Measurements from ENCODE around the gene OPA3.
"Not testable (repeated sequence)": the region's sequence is repeated elsewhere in the genome, so short reads cannot be mapped to it uniquely, and the experiment has no call there.

The OPA3 gene

GRCh38 chr19:45584332-45585157 is at the start of gene OPA3:
OPA3 (minus strand) TSS chr19:45584802; CDS start chr19:45584764, 38 bp downstream.
- peak; percentile 99 for DNase-seq
- Mint-ChIP-seq H3K27ac (peak within 1 kb of the TSS; percentile 94), H3K4me3 (peak within 1 kb of the TSS; percentile 97), H3K27me3 (peaks cover 8% of the 10 kb centered on the region), H3K36me3 (ENCODE audit: low read depth) (peaks cover 4% of the 10 kb centered on the region), H3K4me1 (peaks cover 26% of the 10 kb centered on the region), H3K9me3 (no peaks in the 10 kb centered on the region)
- peak; percentile 94 for ATAC-seq

GRCh38 chr19:45632468-45633196 is 48.0 kb upstream of the OPA3 start:
- Mint-ChIP-seq H3K27ac (peak overlapping the region; percentile 67), H3K9me3 (no peaks in the 10 kb centered on the region), H3K27me3 (no peaks in the 10 kb centered on the region), H3K36me3 (ENCODE audit: low read depth) (peaks cover 27% of the 10 kb centered on the region), H3K4me1 (peaks cover 21% of the 10 kb centered on the region), H3K4me3 (no peak overlapping the region)
- ATAC-seq (peak; percentile 51), DNase-seq (peak; percentile 71)

DNA sequence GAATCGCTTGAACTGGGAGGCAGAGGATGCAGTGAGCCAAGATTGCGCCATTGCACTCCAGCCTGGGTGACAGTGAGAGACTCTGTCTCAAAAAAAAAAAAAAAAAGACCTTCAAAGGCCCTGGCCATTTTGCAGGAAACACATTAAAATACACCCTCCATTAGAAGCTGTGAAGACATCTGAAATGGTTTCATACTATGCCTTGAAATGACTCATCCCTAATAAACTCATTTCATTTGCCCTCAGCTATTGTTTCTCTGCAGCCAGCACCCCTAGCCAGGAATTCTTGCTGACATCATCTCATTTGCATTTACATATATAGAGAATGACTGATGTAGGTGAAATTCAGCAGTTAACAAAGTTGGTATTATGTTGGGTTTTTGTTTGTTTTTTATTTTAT is 45.9 kb upstream of the OPA3 start:
- peaks cover 20% of the 10 kb centered on the region for H3K4me1 Mint-ChIP-seq
- H3K9me3 Mint-ChIP-seq: no peaks in the 10 kb centered on the region
- H3K4me3 Mint-ChIP-seq: no peak overlapping the region
- DNase-seq (no peak), ATAC-seq (peak; percentile 94)
- no peaks in the 10 kb centered on the region for H3K27me3 Mint-ChIP-seq
- peak overlapping the region; percentile 70 for H3K27ac Mint-ChIP-seq
- peaks cover 32% of the 10 kb centered on the region for H3K36me3 Mint-ChIP-seq (ENCODE audit: low read depth)

- Mint-ChIP-seq H3K36me3 (ENCODE audit: low read depth) (peaks cover 35% of the 10 kb centered on the region), H3K9me3 (no peaks in the 10 kb centered on the region), H3K27ac (peak overlapping the region; percentile 65), H3K4me3 (no peak overlapping the region), H3K4me1 (peaks cover 28% of the 10 kb centered on the region), H3K27me3 (no peaks in the 10 kb centered on the region)
- ATAC-seq (no peak), DNase-seq (no peak)
Observed at GRCh38 chr19:45629704-45630103, 45.1 kb upstream of the OPA3 start.

DNA sequence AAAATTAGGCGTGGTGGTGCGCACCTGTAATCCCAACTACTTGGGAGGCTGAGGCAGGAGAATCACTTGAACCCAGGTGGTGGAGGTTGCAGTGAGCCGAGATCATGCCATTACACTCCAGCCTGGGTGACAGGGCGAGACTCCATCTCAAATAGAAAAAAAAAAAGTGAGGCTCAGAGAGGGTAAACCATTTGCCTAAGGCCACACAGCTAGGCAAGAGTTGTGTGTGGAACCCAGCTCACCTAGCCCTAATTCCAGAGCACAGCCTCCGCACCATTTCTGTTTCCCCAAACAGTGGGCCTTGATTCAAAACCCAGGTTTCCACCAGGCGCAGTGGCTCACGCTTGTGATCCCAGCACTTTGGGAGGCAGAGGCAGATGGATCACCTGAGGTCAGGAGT is 43.6 kb upstream of the OPA3 start:
- H3K27ac Mint-ChIP-seq, DNase-seq, H3K27me3 Mint-ChIP-seq, ATAC-seq, H3K4me3 Mint-ChIP-seq, H3K9me3 Mint-ChIP-seq: not testable (repeated sequence)
- Mint-ChIP-seq H3K36me3 (ENCODE audit: low read depth) (peaks cover 46% of the 10 kb centered on the region), H3K4me1 (peaks cover 37% of the 10 kb centered on the region)

DNA sequence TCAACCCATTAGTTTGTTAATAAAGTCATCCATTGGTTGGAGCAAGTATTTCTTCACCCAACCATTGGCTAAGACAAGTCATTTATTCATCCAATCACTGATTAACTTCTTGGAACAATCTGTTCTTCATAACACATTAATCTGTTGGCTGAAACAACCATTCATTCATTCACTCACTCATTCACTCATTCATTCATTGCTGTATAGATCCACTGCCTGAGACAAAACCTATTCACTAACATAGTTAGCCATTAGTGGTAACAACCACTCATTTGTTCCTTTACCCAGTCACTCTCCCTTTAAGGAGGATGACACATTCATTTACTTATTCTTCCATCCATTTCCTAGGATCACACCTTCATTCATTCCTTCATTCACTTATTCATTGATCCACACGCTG is 39.4 kb upstream of the OPA3 start:
- peak overlapping the region; percentile 31 for H3K27ac Mint-ChIP-seq

DNA sequence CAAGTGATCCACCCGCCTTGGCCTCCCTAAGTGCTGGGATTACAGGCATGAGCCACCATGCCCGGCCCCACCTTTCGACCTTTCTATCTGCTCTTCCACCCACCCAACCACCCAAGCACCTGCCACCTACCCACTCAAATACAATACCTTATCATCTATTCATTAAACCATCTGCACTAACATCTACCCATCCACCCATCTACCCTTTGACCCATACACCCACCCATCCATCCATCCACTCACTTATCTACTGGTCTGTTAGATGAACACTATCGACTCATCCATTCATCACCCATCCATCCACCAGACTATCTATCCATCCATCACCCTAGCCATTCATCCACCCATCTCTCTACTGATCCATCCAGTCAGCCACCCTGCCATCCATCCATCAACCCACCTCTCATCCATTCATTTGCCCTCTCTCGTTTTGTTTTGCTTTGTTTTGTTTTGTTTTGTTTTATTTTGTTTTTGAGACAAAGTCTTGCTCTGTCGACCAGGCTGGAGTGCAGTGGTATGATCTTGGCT is 37.4 kb upstream of the OPA3 start:
- DNase-seq (no peak), ATAC-seq (no peak)
- H3K27ac Mint-ChIP-seq: no peak overlapping the region
- H3K4me1 Mint-ChIP-seq: peaks cover 19% of the 10 kb centered on the region
- no peak overlapping the region for H3K4me3 Mint-ChIP-seq
- no peaks in the 10 kb centered on the region for H3K9me3 Mint-ChIP-seq
- H3K27me3 Mint-ChIP-seq: no peaks in the 10 kb centered on the region
- peaks cover 43% of the 10 kb centered on the region for H3K36me3 Mint-ChIP-seq (ENCODE audit: low read depth)

More for the DNA sequence above, 39.4 kb upstream of the OPA3 start:
- DNase-seq: no peak
- Mint-ChIP-seq H3K36me3 (ENCODE audit: low read depth) (peaks cover 44% of the 10 kb centered on the region), H3K4me1 (peaks cover 19% of the 10 kb centered on the region), H3K9me3 (no peaks in the 10 kb centered on the region), H3K4me3 (no peak overlapping the region), H3K27me3 (no peaks in the 10 kb centered on the region)
- ATAC-seq: no peak

GRCh38 chr19:45621389-45621788 is 36.8 kb upstream of the OPA3 start:
- H3K9me3 Mint-ChIP-seq: no peaks in the 10 kb centered on the region
- peaks cover 45% of the 10 kb centered on the region for H3K36me3 Mint-ChIP-seq (ENCODE audit: low read depth)
- no peak overlapping the region for H3K27ac Mint-ChIP-seq
- H3K4me3 Mint-ChIP-seq: no peak overlapping the region
- no peaks in the 10 kb centered on the region for H3K27me3 Mint-ChIP-seq
- peak; percentile 25 for ATAC-seq
- H3K4me1 Mint-ChIP-seq: peaks cover 19% of the 10 kb centered on the region
- DNase-seq: no peak

DNA sequence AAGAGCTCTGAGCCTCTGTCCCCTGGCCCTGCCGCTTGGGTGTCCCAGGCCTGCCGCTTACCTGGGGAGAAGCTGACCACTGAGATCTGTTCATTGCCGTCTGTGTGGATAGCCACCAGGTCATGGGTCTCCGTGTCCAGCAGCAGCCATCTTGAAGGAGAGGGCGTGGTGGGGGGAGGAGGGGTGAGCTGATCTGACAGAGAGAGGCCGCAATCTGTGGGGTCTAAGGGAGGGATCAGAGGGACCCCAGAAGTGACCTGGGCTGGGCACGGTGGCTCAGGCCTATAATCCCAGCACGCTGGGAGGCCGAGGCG is 32.1 kb upstream of the OPA3 start:
- no peak for DNase-seq
- peaks cover 51% of the 10 kb centered on the region for H3K36me3 Mint-ChIP-seq (ENCODE audit: low read depth)
- ATAC-seq: no peak
- peaks cover 21% of the 10 kb centered on the region for H3K4me1 Mint-ChIP-seq
- no peaks in the 10 kb centered on the region for H3K9me3 Mint-ChIP-seq
- H3K27me3 Mint-ChIP-seq: no peaks in the 10 kb centered on the region
- H3K27ac Mint-ChIP-seq: no peak overlapping the region
- H3K4me3 Mint-ChIP-seq: no peak overlapping the region

DNA sequence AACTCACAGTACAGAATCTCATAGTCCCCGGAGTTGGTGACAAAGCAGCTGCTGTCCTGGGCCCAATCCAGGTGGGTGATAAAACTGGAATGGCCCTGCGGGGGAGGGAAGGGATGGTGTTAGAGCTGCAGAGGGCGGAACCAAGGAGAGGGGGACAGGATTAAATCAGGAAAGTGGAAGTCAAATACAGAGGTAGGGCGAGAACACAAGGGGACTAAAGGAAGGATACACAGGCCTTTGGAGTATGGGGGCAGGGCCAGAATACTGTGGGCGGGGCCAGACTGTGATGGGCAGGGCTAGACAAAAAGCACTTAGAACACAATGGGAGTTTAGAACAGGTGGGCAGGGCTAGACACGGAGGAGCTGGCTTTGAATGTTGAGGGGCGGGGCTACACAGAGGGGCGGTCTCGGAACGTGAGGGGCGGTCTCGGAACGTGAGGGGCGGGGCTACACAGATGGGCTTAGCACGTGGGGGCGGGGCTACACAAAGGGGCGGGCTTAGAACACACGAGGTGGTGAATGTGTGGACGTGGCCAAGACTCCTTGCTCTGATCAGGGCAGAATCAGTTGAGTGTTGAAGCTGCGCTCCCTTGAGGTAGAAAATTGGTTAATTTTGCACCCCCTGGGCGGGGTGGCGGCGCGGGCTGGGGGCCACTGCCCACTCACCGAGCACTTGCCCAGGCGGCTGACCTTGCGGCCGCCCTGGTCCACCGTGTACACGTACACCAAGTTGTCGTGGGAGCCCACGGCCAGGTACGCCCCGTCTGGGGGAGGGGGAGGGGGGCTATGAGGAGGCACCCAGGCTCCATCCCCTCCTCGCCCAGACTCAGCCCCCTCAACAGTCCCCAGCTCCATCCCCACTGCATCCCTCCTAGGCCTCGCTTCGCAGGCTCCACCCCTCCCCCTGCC is 31.4 kb upstream of the OPA3 start:
- Mint-ChIP-seq H3K27ac (peak overlapping the region; percentile 52), H3K36me3 (ENCODE audit: low read depth) (peaks cover 54% of the 10 kb centered on the region), H3K4me1 (peaks cover 21% of the 10 kb centered on the region), H3K27me3 (no peaks in the 10 kb centered on the region), H3K9me3 (no peaks in the 10 kb centered on the region), H3K4me3 (no peak overlapping the region)
- peak; percentile 83 for DNase-seq
- ATAC-seq: peak; percentile 56

DNA sequence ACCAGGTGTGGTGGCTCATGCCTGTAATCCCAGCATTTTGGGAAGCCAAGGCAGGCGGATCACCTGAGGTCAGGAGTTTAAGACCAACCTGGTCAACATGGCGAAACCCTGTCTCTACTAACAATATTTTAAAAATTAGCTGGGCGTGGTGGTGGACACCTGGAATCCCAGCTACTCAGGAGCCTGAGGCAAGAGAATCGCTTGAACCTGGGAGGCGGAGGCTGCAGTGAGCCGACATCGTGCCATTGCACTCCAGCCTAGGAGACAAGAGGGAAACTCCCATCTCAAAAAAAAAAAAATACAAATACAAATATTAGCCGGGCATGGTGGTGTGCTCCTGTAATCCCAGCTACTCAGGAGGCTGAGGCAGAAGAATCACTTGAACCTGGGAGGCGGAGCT is 30.5 kb upstream of the OPA3 start:
- DNase-seq, H3K27me3 Mint-ChIP-seq, H3K9me3 Mint-ChIP-seq, ATAC-seq, H3K4me3 Mint-ChIP-seq, H3K27ac Mint-ChIP-seq: not testable (repeated sequence)
- Mint-ChIP-seq H3K4me1 (peaks cover 21% of the 10 kb centered on the region), H3K36me3 (ENCODE audit: low read depth) (peaks cover 57% of the 10 kb centered on the region)

DNA sequence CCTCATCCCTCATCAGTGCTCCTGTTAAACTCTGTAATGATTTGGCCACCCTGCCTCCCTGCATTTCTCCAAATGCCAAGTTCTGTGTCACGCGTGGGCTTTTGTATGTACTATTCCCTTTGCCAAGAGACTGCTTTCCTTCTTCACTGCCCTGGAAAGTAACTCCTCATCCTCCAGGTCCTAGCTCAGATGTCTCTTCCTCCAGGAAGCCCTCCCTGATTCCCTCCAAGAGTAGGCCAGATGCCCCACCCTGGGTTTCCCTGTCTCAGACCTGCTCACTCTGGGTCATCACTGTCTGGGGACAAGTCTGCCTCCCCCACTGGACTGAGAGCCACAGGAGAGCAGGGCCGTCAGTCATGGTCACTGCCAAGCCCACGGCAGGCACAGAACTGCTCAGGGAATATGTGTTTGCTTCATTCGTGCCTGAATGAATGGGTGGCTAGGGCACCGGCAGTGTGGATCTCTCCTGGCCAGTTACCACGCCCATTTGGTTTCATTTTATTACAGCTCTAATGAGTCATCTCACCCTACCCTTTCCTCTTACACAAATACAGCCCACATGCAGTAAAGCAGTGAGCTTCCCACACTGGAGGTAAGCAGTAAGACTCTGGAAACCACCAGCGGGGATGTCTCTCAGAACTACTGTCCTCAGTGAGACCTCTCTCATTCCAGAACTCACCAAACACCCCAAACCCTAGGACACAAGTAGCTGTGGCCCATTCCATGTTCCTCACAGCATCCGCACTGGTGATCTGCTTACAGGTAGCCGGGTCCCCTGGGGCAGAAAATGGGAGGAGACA is 29.5 kb upstream of the OPA3 start:
- Mint-ChIP-seq H3K4me3 (peak overlapping the region; percentile 32), H3K27ac (peak overlapping the region; percentile 91), H3K36me3 (ENCODE audit: low read depth) (peaks cover 61% of the 10 kb centered on the region), H3K27me3 (no peaks in the 10 kb centered on the region), H3K9me3 (peaks cover under 1% of the 10 kb centered on the region), H3K4me1 (peaks cover 21% of the 10 kb centered on the region)
- peak; percentile 92 for ATAC-seq
- DNase-seq: peak; percentile 34

DNA sequence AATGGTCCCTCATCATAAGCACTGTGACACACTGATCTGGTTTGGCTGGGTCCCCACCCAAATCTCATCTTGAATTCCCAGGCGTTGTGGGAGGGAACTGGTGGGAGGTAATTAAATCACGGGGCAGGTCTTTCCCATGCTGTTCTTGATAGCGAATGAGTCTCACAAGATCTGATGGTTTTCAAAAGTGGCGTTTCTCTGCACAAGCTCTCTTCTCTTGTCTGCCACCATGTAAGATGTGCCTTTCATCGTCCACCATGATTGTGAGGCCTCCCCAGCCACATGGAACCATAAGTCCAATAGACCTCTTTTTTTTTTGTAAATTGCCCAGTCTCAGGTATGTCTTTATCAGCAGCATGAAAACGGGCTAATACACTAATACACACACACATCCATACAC is 24.3 kb upstream of the OPA3 start:
- Mint-ChIP-seq H3K27me3 (no peaks in the 10 kb centered on the region), H3K4me3 (no peak overlapping the region), H3K9me3 (peaks cover 5% of the 10 kb centered on the region), H3K27ac (no peak overlapping the region), H3K4me1 (peaks cover 15% of the 10 kb centered on the region), H3K36me3 (ENCODE audit: low read depth) (peaks cover 39% of the 10 kb centered on the region)
- DNase-seq (no peak), ATAC-seq (no peak)
